ENCODE measurements around the gene CYB5D1.

The CYB5D1 gene

DNA sequence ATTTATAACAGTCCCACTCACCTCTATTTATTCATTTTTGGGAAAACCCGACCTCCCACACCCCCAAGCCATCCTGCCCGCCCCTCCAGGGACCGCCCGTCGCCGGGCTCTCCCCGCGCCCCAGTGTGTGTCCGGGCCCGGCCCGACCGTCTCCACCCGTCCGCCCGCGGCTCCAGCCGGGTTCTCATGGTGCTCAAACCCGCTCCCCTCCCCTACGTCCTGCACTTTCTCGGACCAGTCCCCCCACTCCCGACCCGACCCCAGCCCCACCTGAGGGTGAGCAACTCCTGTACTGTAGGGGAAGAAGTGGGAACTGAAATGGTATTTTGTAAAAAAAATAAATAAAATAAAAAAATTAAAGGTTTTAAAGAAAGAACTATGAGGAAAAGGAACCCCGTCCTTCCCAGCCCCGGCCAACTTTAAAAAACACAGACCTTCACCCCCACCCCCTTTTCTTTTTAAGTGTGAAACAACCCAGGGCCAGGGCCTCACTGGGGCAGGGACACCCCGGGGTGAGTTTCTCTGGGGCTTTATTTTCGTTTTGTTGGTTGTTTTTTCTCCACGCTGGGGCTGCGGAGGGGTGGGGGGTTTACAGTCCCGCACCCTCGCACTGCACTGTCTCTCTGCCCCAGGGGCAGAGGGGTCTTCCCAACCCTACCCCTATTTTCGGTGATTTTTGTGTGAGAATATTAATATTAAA, 3.6 kb upstream of the CYB5D1 start:
- no peak for TF ChIP-seq GATA3 (IDR thresholded peaks at IDR 0.05; ENCODE audit: low read depth, low read length)
- TF ChIP-seq GATA2 (IDR thresholded peaks at IDR 0.05; ENCODE audit: low read depth, low read length), result no peak

DNA sequence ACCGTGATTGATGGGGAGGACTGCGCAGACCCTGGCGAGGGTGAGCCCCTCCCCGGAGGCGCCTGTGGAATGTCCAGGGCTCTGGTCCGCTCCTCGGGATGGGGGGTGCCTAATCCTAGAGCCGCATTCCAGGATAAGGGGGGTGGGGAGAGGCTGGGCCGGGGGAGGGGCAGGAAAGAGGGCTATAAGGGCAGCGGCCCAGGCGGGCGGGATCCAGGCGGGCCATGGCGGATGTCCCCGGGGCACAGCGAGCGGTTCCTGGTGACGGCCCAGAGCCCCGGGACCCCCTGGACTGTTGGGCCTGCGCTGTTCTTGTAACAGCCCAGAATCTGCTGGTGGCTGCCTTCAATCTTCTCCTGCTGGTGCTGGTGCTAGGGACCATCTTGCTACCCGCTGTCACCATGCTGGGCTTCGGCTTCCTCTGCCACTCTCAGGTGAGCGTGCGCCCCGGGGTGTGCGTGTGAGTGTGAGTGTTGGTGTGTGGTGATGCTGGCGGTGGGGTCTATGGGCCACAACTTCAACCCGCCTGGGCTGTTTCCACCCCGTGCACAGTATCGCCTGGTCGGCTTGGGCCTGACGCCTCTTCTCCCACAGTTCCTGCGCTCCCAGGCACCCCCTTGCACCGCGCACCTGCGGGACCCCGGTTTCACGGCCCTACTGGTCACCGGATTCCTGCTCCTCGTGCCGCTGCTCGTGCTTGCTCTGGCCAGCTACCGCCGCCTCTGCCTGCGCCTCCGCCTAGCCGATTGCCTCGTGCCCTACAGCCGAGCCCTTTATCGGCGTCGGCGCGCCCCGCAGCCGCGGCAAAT, 2.7 kb upstream of the CYB5D1 start, which contains the start of gene TMEM88:
TSS of gene TMEM88 (plus strand) at position 216 of the 809 bp plus-strand sequence. CDS start at position 225, 9 bp downstream.
- TF ChIP-seq GATA2 (IDR thresholded peaks at IDR 0.05; ENCODE audit: low read depth, low read length), result no peak
- TF ChIP-seq GATA3 (IDR thresholded peaks at IDR 0.05; ENCODE audit: low read depth, low read length), result no peak

DNA sequence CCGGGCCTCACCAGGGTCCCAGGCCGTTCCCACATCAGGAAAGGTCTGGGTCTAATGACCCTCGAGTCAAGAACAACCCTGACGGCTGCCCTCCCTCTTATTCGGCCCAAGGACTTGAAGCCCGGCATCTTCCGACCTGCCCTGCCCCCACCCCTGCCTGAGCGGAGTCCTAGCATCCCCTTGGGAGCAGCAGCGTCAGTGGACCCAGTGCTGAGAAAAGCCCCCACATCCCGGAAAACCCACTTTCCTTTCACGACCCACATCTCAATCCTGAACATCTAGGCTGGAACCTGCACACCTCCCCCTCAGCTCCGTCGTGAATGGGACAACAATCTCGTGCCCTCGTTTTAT, 2.2 kb upstream of the CYB5D1 start:
- TF ChIP-seq GATA3 (IDR thresholded peaks at IDR 0.05; ENCODE audit: low read depth, low read length) (no peak), GATA2 (IDR thresholded peaks at IDR 0.05; ENCODE audit: low read depth, low read length) (no peak)

DNA sequence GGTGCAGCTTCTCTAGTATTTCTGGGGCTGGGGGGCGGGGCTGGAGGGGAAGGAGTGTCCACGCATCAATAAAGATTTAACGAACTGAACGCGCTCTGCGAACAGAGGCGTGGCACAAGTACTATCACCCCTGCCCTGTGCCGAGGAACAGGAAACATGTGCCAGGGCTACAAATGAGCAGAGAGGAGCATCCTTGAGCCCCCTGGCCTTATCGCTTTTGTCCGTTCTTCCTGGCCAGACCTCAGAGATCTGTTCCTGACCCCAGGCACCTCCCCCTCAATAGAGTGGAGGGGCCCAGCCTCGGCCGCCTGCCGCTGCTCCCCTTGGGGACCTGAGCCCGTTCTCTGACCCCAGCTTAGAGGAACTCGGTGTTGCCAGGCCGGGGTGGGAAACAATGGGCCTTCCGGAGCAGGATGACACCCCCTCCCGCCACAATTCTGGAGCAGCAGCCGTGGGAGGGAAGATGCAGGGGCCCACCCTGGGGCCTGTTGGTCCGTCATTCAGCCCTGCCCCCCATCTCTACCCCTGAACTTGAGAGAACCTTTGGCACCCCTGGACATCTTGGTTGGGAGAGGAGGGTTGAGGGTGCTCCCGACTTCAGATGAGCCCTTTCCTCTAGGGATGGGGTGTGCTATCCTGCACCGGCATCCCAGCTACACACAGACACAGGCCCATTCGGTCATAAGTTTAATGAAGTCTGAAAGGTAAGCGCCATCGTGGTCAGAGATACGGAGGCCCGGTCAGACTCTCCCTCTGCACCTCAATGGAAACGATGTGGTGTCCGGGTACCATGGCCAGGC, 1.6 kb upstream of the CYB5D1 start:
- TF ChIP-seq GATA2 (IDR thresholded peaks at IDR 0.05; ENCODE audit: low read depth, low read length) (no peak), GATA3 (IDR thresholded peaks at IDR 0.05; ENCODE audit: low read depth, low read length) (no peak)

DNA sequence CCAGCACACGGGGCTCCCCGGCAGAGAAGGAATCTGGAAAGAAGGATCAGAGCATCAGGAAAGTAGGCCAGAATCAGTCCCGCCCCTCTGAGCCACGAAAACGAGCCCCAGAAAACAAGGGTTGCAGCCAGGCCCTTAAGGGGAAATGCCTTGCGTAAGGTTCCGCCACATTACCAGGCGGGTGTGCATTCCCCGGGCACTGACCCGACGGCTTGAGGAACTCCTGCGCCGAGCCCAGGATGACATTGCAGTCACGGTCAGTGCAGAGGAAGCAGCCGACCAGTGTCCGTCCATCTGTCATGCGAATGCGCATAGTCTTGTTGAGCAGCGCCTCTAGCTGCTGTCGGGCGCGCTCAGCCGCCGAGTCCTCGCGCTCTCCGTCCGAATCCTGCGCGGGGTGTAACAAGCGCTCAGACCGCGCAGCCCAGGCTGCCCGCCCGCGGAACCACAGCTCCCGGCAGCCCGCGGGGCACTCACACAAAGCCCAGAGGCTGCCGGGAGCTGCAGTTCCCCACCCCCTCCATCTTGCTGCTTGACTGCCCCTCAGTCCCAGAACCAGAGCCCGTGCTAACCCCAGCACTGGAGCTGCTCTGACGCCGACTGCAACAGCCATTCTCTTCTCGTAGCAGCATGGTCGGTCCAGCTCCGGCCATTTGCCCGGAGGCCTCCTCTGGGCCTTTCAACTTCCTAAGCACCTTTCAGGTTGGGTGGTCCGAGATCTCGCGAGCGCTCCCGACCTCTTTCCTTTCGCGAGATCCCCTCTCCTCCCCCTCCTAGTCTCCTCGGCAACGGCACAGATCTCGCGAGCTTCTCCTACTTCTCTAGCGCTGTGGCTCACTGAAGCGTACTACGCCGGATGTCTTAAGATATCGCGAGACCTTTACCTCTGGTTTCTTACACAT, 741 bp upstream of the CYB5D1 start, which contains the start of gene NAA38:
TSS of gene NAA38 (minus strand) at position 749 of the 902 bp plus-strand sequence. CDS start at position 653, 96 bp downstream.
- TF ChIP-seq GATA3 (IDR thresholded peaks at IDR 0.05; ENCODE audit: low read depth, low read length), result no peak
- TF ChIP-seq GATA2 (IDR thresholded peaks at IDR 0.05; ENCODE audit: low read depth, low read length), result no peak

DNA sequence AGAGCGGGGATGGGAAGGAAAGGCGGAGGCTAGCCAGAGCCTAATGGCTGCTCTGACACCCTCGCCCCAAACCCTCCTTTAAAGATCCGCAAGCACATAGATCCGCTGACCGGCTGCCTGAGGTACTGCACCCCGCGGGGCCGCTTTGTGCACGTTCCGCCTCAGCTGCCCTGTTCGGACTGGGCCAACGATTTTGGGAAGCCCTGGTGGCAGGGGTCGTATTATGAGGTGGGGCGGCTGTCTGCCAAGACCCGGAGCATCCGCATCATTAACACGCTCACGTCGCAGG, 663 bp downstream of the CYB5D1 start:
- no peak for TF ChIP-seq GATA2 (IDR thresholded peaks at IDR 0.05; ENCODE audit: low read depth, low read length)
- TF ChIP-seq GATA3 (IDR thresholded peaks at IDR 0.05; ENCODE audit: low read depth, low read length), result no peak

DNA sequence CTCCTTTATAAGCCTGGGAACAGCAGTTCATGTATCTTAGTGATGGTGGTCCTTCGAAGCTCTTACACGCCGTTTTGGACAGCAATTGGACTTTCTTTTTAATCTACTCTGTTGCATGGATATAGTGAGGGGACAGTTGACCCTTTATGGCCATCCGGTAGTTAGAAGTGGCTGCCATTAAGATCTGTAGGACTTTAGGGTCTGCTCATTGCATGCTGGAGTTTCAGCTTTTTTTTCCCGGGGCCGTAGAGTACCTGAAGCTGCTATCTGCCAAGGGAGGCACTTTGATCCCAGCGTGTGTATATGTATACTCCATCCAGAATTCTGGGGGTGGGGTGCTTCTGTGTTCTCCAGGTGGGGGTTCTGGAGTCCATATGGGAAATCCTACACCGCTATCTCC, 1.2 kb downstream of the CYB5D1 start:
- TF ChIP-seq GATA2 (IDR thresholded peaks at IDR 0.05; ENCODE audit: low read depth, low read length), result no peak
- TF ChIP-seq GATA3 (IDR thresholded peaks at IDR 0.05; ENCODE audit: low read depth, low read length), result no peak

DNA sequence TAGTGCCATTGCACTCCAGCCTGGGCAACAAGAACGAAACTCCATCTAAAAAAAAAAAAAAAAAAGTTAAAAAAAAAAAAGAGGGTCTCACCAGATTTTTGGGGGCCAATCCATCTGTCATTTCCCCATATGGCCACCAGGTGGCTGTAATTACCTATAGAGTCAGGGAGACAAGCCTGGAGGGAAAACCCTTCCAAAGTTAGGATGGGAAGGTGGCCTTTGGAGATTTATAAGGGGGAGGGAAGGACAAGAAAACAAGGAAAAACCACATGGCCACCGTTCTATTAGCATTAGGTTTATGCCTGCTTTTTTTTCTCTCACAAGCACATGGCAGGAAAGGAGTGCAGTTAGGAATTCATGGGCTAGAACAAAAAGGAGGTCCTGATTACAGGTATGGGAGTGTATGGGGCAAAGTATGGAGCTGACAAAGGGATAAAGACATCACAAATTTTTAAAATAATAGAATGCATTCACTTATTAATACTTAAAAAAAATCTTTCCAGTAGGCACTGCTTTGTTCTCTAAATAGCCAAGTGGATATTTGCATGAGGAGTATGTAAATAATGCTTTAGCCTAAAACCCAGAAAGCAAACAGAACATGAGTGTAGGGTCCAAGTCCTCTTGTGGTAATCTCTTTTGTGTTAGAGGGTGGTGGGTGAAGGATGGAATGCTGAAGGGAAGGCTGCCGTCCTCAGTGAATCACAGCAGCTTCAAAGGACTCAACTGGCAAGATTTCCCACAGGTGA, 5.1 kb downstream of the CYB5D1 start:
- no peak for TF ChIP-seq GATA3 (IDR thresholded peaks at IDR 0.05; ENCODE audit: low read depth, low read length)
- TF ChIP-seq GATA2 (IDR thresholded peaks at IDR 0.05; ENCODE audit: low read depth, low read length), result no peak

DNA sequence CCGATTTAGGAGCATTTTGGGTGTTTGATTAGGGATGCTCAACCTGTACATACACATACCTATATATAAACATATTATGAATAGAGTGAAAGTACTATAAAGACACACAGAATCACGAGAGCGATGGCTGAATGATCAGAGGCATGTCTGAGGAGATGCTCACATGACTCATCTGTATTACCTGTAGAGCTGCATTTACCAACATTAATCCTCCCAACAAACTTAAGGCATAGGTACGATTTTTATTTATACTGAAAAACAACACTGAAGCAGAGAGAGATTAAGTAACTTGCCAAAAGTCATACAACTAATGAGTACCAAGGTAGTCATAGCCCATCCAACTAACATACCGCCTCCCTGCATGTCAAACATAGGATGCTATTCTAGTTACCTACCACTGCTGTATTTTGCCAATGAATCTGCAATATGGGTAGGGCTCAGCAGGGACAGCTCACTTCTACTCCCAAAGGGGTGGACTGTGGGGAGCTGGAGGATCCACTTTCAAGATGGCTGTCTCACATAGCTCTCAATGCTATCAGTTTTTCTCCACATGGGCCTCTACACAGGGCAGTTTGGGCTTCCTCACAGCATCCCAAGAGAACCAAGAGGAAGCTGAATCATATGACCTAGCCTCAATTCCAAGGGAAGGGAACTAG, 7.3 kb downstream of the CYB5D1 start:
- TF ChIP-seq GATA3 (IDR thresholded peaks at IDR 0.05; ENCODE audit: low read depth, low read length) (no peak), GATA2 (IDR thresholded peaks at IDR 0.05; ENCODE audit: low read depth, low read length) (no peak)

DNA sequence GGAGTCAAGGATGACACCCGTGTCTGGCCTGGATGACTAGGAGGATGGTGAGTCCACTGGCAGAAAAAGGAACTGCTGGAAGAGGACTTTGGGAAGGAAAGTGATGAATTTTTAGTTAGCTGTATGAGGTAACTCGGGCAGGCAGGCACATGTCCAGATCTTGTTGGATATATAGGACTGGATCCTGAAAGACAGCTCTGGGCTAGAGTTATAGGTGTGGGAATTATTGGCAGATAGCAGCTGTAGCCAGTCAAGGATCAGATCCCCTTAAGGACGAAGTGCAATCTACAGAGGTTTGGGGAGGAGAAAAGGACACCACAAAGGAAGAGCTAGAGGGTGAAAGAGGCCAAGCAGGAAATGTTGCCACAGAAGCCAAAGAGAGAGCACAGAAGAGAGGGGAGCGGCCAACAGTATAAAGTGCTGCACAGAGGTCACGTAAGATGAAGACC, 10.1 kb downstream of the CYB5D1 start:
- TF ChIP-seq GATA2 (IDR thresholded peaks at IDR 0.05; ENCODE audit: low read depth, low read length), result no peak

DNA sequence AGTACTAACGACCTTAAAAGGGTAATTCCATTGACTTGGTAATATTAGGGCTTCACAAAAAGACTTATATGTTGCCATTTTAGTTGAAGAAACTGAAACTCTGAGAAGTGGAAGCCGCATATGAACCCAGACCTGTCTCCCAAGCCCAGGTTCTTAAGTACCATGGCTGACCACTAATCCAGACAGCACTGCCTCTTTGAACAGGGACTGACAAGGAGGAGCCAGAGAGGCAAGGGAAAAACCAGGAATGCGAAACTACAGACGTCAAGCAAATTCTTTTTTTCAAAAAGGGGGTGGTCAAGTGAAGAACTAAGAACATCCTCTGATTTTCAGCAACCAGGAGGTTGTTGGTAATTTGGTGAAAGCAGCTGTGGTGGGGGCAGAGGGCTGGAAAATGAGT, 15.2 kb downstream of the CYB5D1 start:
- TF ChIP-seq GATA3 (IDR thresholded peaks at IDR 0.05; ENCODE audit: low read depth, low read length) (no peak), GATA2 (IDR thresholded peaks at IDR 0.05; ENCODE audit: low read depth, low read length) (no peak)

DNA sequence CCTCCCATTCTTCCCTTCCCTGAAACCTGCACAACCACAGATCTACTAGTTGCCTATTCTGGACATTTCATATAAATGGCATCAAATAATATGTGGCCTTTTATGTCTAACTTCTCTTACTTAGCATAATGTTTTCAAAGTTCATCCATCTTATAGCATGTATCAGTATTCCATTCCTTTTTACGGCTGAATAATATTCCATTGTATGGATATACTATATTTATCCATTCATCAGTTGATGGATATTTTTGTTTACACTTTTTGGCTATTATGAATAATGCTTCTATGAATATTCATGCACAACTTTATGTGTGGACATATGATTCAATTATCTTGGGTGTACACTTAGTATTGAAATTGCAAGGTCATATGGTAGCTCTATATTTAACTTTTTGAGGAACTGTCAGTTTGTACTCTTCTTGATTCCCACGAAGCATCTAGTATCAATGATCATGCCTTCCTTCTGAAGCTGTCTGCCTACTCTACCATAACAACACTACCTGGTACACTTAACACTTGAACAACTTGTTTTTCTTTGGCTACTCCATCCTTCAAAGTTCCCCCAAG, 18.1 kb downstream of the CYB5D1 start:
- no peak for TF ChIP-seq GATA3 (IDR thresholded peaks at IDR 0.05; ENCODE audit: low read depth, low read length)
- TF ChIP-seq GATA2 (IDR thresholded peaks at IDR 0.05; ENCODE audit: low read depth, low read length), result no peak

Data from SH-SY5Y (cell line).